Hematopoietic multipotent progenitor cell treated with erythropoietin and hydrocortisone succinate and interleukin-3 and kit ligand, for 6 days (in vitro differentiated cells): ENCODE measurements around the gene HNF1A.
"Not testable (repeated sequence)": the region's sequence is repeated elsewhere in the genome, so short reads cannot be mapped to it uniquely, and the experiment has no call there.

Experiments used
- DNase-seq: peaks from one replicate; pipeline ENCODE4 v3.0.0-alpha.2; 2015

Gene HNF1A

GRCh38 chr12:121015825-121016766 is 37.8 kb downstream of the HNF1A start, which contains the start of gene C12orf43:
TSS of gene C12orf43 (minus strand) at chr12:121016487. CDS start at chr12:121016474, 13 bp downstream.
- DNase-seq, result peak; percentile 98

DNA sequence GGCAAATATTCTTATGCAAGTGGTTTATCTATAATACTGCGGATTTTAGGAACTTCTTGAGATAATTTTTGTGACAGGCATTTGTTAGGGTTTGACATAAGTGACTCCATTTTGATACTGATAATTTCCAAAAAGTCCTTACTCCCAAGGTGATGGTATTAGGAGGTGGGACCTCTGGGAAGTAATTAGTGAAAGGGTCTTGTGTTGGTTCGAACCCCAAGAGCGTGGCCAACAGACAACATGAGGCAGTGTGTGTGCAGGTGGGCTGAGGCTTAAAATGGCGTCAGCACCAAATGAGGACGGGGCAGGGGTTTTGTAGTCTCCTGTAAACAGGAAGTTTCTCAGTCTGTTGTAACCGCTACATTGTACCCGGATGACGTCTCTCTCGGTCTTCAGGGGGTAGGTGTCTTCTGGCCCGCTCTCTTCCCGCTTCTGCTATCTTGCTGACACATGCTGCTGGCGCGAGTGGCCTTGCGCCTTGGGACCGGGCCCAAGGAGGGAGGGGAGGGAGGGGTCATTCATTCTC is 39.7 kb downstream of the HNF1A start:
- no peak for DNase-seq

DNA sequence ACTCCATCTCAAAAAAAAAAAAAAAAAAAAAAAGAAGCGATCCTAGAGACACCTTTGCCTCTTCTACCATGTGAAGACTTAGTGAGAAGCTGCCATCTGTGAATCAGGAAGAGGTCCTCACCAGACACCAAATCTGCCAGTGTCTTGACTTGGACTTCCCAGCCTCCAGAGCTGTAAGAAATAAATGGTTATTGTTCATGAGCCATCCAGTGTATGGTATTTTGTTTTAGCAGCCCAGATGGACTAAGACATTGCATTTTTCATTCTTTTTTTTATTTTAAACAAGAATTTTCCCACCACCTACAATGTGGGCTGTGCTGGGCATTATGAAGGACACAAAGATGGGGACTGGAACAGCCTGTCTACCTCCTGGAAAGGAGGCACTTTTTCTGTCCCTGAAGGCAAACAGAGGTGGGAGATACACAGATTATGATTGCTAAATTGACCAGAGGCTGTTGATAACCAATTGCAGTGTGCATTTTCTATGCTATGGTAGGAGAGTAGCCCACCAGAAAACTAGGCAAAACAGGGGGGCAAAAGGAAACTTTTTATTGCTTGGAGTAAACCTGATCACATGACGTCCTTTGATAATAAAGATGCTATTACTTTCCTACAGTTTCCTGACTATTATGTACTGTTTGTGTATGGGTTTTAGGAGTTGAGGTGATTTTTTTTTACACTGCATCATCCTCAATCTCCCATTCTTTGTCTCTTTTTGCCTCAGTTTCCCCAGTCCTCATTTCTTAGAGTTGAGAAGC is 40.7 kb downstream of the HNF1A start:
- no peak for DNase-seq

GRCh38 chr12:121021754-121022153 is 43.4 kb downstream of the HNF1A start:
- DNase-seq, result no peak

- no peak for DNase-seq
Measured at GRCh38 chr12:121022713-121023112, 44.4 kb downstream of the HNF1A start.

GRCh38 chr12:121023799-121024198 is 45.5 kb downstream of the HNF1A start:
- DNase-seq, result no peak

- DNase-seq, result no peak
Measured at GRCh38 chr12:121025442-121026226, 47.3 kb downstream of the HNF1A start.

- peak; percentile 25 for DNase-seq
Measured at GRCh38 chr12:121026274-121027045, 48.1 kb downstream of the HNF1A start.

DNA sequence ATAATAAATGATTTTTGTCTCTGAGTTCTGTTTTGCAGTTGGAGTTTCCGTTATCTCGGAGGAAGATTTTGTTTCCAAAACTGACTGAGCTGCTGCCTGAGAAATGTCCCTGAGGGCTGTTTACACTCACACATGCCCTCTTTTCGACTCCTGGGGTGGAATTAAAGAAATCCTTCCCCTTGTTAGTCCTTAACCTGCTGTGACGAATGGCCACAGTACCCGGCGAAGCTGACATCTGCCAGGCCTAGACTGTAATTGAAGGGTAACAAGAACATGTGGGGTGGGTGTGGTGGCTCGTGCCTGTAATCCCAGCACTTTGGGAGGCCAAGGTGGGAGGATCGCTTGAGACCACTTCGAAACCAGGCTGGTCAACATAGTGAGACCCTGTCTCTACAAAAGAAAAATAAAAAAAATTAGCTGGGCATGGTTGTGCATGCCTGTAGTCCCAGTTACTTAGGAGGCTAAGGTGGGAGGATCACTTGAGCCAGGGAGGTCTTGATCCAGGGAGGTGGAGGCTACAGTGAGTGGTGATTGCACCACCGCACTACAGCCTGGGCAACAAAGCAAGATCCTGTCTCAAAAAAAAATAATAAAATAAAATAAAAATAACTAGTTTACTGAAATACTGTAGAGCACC is 52.4 kb downstream of the HNF1A start:
- DNase-seq, result no peak

GRCh38 chr12:121033625-121034349 is 55.4 kb downstream of the HNF1A start:
- DNase-seq, result no peak

- DNase-seq, result no peak
Measured at GRCh38 chr12:121034616-121035305, 56.4 kb downstream of the HNF1A start.

DNA sequence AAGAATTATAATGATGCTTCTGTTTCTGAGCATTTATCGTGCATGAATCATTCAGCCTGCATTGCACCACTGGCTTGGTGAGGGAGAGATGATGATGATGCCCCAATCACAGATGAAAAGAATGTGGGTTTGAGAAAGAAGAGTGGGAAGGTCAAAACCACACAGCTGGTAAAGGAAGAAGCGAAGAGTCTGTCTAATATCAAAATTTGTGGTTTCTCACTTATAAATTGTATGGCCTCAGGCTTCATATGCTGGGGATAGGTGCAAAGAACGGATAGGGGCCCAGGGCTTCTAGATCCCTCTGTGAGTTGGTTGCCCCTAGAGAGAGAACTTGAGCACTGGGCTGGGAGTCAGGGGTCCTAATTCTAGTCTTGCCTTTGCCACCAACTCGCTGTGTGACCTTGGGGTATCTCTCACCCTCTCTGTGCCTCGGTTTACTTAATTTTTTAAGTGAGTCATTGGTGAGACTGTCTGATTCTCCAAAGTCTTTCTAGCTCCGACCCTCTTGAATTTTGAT is 58.5 kb downstream of the HNF1A start:
- peak; percentile 40 for DNase-seq

- peak; percentile 51 for DNase-seq
Measured at GRCh38 chr12:121038861-121039668, 60.7 kb downstream of the HNF1A start, which contains the start of gene OASL. TSS of gene OASL (minus strand) at chr12:121039246. CDS start at chr12:121038971, 275 bp downstream.

GRCh38 chr12:121043067-121043466 is 64.7 kb downstream of the HNF1A start:
- DNase-seq, result no peak

- not testable (repeated sequence) for DNase-seq
Measured at GRCh38 chr12:121047400-121047799, 69.1 kb downstream of the HNF1A start.

DNA sequence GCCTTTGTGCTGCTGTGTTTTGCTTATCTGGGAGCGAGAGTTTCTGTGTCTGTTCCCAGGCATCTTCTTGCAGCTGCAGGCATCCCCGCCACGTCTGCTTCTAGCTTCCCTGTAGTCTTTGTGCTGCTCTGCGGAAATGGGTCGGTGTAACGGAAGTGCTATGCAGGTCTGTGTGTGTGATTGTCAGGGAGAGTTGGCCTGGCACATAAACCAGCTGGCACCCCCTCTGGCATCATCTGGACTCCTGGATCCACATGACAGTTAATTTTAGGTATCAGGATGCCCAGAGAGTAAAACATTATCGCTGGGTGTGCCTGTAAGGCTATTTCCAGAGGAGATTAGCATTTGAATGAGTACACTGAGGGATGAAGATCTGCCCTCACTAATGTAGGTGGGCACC is 70.1 kb downstream of the HNF1A start:
- DNase-seq, result no peak

GRCh38 chr12:121050725-121051124 is 72.4 kb downstream of the HNF1A start:
- peak; percentile 34 for DNase-seq
